ENCODE measurements around the gene ST8SIA6.

The ST8SIA6 gene

GRCh38 chr10:17383801-17384555 is 70.4 kb downstream of the ST8SIA6 start:
- DNase-seq = no peak

GRCh38 chr10:17381502-17382142 is 72.8 kb downstream of the ST8SIA6 start:
- no peak for DNase-seq

GRCh38 chr10:17380888-17381287 is 73.5 kb downstream of the ST8SIA6 start:
- no peak for DNase-seq

GRCh38 chr10:17380016-17380415 is 74.4 kb downstream of the ST8SIA6 start:
- DNase-seq = no peak

GRCh38 chr10:17379151-17379690 is 75.2 kb downstream of the ST8SIA6 start:
- no peak for DNase-seq

GRCh38 chr10:17375936-17376584 is 78.3 kb downstream of the ST8SIA6 start:
- no peak for DNase-seq

GRCh38 chr10:17368708-17369272 is 85.6 kb downstream of the ST8SIA6 start:
- DNase-seq = no peak

GRCh38 chr10:17366705-17367104 is 87.7 kb downstream of the ST8SIA6 start:
- DNase-seq = no peak

- no peak for DNase-seq
Measured at GRCh38 chr10:17365402-17365801, 89.0 kb downstream of the ST8SIA6 start.

GRCh38 chr10:17358461-17358860 is 95.9 kb downstream of the ST8SIA6 start:
- DNase-seq = no peak

- DNase-seq = no peak
Measured at GRCh38 chr10:17357781-17358180, 96.6 kb downstream of the ST8SIA6 start.

GRCh38 chr10:17356820-17357219 is 97.6 kb downstream of the ST8SIA6 start:
- no peak for DNase-seq

GRCh38 chr10:17354781-17355180 is 99.6 kb downstream of the ST8SIA6 start:
- no peak for DNase-seq

- DNase-seq = no peak
Measured at GRCh38 chr10:17353568-17354300, 100.7 kb downstream of the ST8SIA6 start.

- no peak for DNase-seq
Measured at GRCh38 chr10:17352583-17352982, 101.8 kb downstream of the ST8SIA6 start.

GRCh38 chr10:17351506-17351905 is 102.9 kb downstream of the ST8SIA6 start:
- no peak for DNase-seq

GRCh38 chr10:17349717-17350116 is 104.7 kb downstream of the ST8SIA6 start:
- DNase-seq = no peak

GRCh38 chr10:17348501-17349349 is 105.7 kb downstream of the ST8SIA6 start:
- DNase-seq = no peak

- DNase-seq = no peak
Measured at GRCh38 chr10:17348011-17348500, 106.3 kb downstream of the ST8SIA6 start.

- no peak for DNase-seq
Measured at GRCh38 chr10:17344206-17344605, 110.2 kb downstream of the ST8SIA6 start.

GRCh38 chr10:17343118-17343517 is 111.3 kb downstream of the ST8SIA6 start:
- no peak for DNase-seq

Measured in activated CD4-positive, alpha-beta T cell treated with anti-CD3 and anti-CD28 coated beads for 1 hour (primary cell).